ENCODE measurements around the gene KLK2.

Gene KLK2

DNA sequence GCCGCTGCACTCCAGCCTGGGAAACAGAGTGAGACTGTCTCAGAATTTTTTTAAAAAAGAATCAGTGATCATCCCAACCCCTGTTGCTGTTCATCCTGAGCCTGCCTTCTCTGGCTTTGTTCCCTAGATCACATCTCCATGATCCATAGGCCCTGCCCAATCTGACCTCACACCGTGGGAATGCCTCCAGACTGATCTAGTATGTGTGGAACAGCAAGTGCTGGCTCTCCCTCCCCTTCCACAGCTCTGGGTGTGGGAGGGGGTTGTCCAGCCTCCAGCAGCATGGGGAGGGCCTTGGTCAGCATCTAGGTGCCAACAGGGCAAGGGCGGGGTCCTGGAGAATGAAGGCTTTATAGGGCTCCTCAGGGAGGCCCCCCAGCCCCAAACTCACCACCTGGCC lies at the start of gene KLK2:
Gene KLK2 (plus strand): TSS at position 384 of the 400 bp plus-strand sequence. CDS start 35 bp downstream, outside the sequence.
- no peak for DNase-seq (ENCODE audit: low read depth in 2 of 2)

- no peak for DNase-seq (ENCODE audit: low read depth in 2 of 2)
Measured at GRCh38 chr19:50826492-50827240, 46.6 kb upstream of the KLK2 start.

DNA sequence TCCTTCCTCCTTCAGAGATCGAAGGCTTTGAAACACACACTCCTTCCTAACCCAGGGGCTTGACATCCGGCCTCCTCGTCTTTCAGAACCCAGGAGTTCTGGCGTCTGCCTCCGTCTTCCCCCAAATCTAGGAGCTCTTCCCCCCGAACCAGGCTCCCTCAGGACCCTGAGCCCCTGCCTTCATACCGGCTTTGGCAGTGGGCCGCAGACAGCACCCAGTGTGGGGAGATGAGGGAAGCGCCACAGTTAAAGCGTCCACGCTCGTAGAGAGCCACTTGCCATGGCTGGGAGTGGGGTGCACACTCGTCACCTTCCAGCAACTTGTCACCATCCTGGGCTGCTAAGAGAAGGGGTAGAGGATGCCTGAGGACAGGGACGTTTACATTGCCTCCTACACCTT lies 45.8 kb upstream of the KLK2 start:
- DNase-seq (ENCODE audit: low read depth in 2 of 2), result no peak

DNA sequence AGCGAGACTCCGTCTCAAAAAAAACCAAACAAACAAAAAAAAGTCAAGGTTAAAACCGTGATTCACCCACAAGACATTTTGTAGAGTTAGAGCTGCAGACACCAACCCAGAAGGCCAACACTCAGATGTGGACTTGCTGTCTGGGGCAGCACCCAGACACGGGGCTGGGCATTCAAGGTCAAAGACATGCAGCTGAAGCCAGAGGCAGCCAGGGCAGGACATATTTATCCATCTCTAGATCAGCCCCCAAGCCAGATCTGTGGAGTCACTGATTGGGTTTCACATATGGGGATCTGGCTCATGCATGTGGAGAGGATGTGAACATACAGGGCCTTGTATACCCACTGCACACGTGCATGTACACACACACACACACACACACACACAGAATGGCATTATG lies 43.4 kb upstream of the KLK2 start:
- no peak for DNase-seq (ENCODE audit: low read depth in 2 of 2)

DNA sequence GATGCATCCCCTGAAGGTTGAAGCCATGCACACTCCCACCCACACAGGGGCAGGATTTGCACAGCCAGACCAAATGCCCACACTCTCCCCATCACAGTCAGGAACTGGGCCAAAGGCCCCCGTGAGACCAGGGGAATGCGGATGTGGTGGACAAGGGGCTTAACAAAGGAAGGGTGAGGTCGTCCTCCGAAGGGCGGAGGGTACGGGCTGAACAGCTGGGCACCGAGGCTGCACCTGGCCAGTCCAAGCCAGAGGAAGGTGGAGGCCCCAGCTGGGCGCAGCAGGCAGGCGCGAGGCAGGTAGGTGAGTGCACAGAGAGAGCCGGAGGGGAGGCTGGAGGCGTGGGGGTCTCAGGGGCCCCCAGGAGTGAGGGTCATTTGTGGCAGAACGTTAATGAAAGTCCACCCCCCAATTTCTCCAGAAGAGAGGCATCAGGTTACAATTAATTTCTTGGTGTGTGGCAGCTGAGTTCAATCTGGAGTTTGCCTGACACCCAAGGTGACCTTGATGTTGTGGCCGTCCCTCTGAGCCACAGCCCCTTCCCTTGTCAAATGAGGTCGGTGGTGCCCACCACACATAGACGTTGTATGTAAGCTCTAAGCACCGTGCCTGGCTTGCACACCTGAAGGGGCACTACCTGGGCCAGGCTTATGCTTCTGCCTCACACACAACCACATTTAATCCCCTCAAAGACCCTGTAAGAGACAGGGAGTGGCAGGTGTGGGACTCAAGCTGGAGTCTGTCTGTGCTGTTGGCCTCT lies 42.8 kb upstream of the KLK2 start:
- DNase-seq (ENCODE audit: low read depth in 2 of 2), result no peak

DNA sequence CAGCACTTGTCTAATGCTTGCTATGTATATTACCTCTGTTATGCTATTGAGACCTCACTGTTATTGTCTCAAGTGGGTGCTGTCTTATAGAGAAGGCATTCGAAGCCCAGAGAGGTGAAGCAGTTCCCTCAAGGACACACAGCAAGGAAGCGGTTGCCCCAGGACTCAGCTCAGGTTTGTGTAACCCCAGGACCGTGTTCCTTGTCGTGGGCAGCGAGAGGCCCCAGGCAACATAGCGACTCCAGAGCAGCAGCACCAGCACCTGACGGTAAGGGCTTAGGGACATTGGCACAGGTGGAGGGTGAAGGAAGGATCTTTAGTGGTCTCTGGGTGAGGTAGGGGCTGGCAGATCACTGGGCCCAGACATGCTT lies 42.2 kb upstream of the KLK2 start:
- no peak for DNase-seq (ENCODE audit: low read depth in 2 of 2)

DNA sequence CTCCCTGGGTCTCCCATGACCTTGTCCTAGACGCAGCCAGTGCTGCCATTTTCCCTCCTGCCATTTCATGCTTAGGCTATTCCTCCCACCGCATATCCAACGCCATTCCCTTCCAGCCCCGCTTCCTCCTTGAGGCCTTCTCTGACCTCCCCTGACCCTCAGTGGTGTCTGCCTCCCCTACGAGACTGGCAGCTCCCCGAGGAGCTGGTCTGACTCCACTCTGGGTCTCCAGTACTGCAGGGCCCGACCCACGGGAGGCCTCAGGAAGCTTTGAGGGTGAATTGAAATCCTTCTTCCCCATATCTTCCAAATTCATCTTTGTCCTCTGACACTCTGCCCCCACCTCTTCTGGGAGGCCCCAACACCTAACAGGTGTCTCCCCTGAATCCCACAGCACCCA lies 40.6 kb upstream of the KLK2 start:
- no peak for DNase-seq (ENCODE audit: low read depth in 2 of 2)

GRCh38 chr19:50833117-50833801 lies 40.0 kb upstream of the KLK2 start, which contains the start of gene KLK15:
TSS of gene KLK15 (minus strand) at chr19:50833574. CDS start at chr19:50831492, 2,082 bp downstream.
- no peak for DNase-seq (ENCODE audit: low read depth in 2 of 2)

DNA sequence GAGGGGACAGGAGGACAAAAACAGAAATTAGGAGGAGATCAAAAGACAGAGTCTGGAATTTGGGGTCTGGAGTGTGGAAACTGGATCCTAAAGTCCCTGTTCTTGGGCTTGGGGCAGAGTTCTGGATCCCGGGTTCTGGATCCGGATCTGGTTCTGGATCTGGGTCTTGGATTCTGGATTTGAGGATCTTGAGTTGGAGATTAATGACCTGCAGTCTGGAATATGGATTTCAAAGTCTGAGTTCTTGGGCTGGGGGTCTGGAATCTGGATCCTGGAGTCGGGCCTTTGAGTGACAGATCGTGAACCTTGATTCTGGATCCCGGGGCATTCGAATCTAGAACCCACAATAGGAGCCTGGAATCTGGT lies 39.5 kb upstream of the KLK2 start:
- DNase-seq (ENCODE audit: low read depth in 2 of 2), result no peak

DNA sequence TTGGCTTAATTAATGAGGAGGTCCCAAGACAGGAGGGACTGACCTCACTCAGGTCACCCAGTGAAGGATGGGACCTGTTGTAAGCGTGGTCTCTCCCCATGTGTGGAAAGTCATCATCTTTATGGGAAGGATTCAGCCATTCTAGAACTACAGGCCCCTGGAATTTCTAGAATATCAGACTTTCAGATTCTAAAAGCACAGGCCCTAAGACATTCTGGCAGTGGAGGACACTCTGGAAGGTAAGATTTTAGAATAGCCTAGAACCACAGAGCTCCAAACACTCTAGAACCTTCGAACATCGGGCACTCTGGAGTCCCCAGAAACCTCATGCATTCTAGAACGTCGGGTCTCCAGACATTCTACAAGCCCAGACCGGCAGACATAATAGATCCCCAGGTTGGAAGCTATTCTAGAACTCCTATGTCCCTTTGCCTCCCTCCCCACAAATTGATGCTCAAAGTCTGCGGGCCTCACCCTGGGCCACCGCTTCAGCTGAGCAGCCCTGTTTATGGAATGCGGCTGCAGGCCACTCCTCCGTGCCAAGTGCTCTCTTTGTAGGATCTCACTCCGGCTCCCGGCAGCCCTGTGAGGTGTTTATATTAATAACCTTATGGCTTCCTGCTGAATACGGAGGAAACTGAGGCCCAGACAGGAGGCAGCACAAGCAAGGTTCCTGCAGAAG lies 38.0 kb upstream of the KLK2 start:
- no peak for DNase-seq (ENCODE audit: low read depth in 2 of 2)

- DNase-seq (ENCODE audit: low read depth in 2 of 2), result peak; percentile 17 to 34
Measured at GRCh38 chr19:50835785-50836542, 37.3 kb upstream of the KLK2 start.

DNA sequence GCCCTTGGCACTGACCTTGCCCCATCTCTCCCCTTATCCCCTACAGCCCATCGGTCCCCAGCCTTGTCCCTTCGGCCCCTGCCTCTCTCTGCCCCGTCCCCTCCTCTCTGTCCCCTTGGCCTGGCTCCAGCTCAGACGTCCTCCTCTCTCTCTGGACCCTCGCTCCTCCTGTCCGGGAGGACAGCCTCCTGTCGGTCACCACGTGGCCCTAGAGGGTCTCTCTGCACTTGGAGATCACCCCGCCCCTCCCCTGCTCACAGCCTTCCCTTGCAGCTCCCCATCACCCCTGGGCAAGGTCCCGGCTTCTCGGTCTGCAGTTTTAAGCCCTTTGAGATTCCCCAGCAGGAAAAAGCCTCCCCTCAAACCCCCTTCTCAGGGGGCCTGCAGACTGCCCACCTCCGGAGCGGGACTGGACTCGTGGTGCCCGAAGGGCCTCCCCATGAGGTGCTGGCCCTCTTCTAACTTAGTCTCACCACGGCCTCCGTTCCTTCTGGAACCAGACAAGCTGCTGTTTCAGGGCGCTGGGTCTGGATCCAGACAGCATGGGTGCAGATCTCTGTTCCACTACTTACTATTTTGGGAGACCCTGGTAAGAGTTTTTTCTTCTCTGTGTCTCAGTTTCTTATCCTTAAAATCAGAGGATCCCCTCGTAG lies 36.6 kb upstream of the KLK2 start:
- DNase-seq (ENCODE audit: low read depth in 2 of 2), result no peak

GRCh38 chr19:50837300-50837699 lies 35.9 kb upstream of the KLK2 start:
- DNase-seq (ENCODE audit: low read depth in 2 of 2), result no peak

DNA sequence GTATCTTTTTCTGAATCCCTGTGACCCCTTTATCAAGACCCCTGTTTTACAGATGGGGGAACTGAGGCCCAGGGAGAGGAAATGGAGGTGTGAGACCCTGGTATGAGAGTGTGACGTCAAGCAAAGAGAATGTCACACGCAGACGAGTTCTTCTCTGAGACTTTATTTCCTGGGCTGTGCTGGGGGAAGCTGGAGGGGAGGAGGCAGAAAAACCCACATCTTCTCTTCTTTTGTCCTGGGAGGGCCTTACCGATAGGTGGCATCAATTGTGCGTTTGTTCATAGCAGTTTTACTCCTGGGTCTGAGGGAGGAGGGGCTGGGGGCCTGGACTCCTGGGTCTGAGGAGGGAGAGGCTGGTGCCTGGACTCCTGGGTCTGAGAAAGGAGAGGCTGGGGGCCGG lies 35.0 kb upstream of the KLK2 start:
- no peak for DNase-seq (ENCODE audit: low read depth in 2 of 2)

DNA sequence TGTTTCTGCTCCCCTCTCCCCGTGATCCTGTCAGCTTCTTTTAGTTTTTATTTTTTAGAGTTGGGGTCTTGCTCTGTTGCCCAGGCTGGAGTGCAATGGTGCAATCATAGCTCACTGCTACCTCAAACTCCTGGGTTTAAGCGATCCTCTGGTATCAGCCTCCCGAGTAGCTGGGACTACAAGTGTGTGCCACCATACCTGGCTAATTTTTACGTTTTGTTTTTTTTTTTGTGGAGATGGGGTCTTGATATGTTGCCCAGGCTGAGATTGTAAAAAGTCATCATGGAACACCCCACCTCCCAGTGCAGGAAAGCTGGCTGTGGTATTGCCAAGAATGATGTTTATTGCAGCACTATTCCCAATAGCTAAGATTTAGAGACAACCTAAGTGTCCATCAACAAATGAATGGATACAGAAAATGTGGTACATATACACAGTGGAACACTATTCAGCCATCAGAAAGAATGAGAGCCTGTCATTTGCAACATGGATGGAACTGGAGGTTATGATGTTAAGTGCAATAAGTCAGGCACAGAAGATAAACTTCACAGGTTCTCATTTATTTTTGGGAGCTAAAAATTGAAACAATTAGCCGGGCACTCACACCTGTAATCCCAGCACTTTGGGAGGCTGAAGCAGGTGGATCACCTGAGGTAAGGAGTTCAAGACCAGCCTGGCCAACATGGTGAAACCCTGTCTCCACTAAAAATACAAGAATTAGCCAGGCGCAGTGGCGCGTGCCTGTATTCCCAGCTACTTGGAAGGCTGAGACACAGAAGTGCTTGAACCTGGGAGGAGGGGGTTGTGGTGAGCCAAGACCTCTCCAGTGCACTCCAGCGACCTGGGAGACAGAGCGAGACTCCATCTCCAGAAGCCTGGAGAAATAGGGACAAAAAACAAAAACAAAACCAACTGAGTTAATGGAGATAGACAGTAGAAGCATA lies 33.3 kb upstream of the KLK2 start:
- DNase-seq (ENCODE audit: low read depth in 2 of 2), result no peak

GRCh38 chr19:50842130-50842529 lies 31.1 kb upstream of the KLK2 start:
- DNase-seq (ENCODE audit: low read depth in 2 of 2), result no peak

GRCh38 chr19:50843205-50843604 lies 30.0 kb upstream of the KLK2 start:
- no peak for DNase-seq (ENCODE audit: low read depth in 2 of 2)

DNA sequence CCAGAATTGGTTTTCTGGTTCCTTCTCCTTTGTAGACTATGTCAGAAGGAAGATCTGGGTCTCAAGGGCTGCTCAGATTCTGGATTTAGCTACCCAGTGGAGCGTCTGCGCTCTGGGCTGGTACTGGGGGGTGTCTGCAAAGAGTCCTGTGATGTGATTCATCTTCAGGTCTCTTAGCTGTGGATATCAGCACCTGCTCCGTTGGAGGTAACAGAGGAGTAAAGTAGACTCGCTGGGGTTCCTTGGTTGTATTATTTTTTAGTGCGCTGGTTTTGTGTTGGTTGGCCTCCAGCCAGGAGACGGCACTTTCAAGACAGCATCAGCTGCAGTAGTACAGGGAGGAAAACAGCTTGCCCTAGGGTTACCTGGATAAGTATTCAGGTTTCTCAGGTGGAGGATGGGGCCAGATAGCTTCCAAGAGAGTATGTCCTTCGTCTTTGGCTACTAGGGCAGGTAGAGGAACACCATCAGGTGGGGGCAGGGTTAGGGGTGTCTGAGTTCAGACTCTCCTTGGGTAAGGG lies 29.5 kb upstream of the KLK2 start:
- no peak for DNase-seq (ENCODE audit: low read depth in 2 of 2)

GRCh38 chr19:50844296-50844935 lies 28.8 kb upstream of the KLK2 start:
- DNase-seq (ENCODE audit: low read depth in 2 of 2), result no peak

All from stimulated activated CD8-positive, alpha-beta memory T cell treated with anti-CD3 and anti-CD28 coated beads, Interleukin-2, amount 100 ng/mL, for 1 hour (primary cell).